ENCODE results near the gene VEGFD.
A peak's percentile ranks its signal among the peaks of the same experiment; 100 is the strongest.

DNA sequence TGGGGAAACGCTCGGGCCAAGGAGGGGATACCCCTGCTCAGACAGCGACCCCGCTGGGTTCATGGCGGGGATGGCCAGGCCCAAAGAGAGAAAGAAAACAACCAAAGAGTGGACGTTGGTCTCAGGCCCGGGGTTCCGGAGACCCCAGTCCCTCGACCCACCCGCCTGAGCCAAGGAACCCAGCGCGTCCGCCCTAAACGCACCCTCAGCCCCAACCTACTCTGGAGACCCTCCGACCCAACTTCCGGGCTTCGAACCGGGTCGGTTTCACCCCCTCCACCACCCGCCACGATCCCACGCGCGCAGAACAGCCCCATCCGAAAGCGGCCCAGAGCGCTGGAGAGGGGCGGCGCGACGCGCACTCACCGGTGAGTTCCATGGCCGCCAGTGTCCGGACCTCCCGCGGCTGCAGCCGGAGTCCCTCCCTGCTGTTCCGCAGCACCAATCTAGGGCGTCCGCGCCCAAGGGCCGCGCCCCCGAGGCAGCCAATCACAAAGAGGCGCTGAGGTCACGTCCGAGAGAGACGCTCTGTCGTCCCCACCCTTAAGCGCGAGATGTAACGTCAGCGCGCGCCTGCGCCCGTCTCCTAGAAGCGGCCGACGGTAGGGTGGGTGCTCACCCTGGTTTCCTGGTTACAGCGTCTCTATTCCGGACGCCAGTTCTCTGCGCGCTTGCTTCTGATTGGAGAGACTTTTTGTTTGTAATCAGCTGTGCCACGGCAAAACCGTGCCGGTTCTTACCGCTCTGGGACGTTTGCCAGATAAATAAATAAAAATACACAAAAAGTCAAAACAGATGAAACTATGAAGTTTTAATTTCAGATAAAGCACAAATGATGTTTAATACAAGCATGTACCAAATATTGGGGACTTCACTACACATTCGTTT lies 48.8 kb downstream of the VEGFD start, which contains the start of gene PIGA:
- TF ChIP-seq, protein P1, sequence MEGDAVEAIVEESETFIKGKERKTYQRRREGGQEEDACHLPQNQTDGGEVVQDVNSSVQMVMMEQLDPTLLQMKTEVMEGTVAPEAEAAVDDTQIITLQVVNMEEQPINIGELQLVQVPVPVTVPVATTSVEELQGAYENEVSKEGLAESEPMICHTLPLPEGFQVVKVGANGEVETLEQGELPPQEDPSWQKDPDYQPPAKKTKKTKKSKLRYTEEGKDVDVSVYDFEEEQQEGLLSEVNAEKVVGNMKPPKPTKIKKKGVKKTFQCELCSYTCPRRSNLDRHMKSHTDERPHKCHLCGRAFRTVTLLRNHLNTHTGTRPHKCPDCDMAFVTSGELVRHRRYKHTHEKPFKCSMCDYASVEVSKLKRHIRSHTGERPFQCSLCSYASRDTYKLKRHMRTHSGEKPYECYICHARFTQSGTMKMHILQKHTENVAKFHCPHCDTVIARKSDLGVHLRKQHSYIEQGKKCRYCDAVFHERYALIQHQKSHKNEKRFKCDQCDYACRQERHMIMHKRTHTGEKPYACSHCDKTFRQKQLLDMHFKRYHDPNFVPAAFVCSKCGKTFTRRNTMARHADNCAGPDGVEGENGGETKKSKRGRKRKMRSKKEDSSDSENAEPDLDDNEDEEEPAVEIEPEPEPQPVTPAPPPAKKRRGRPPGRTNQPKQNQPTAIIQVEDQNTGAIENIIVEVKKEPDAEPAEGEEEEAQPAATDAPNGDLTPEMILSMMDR (IDR thresholded peaks at IDR 0.05), result no peak
- TF ChIP-seq POLR2A (IDR thresholded peaks at IDR 0.05), result peak; percentile 96

Data from transverse colon (tissue), 3 donors.